ENCODE measurements around the gene KMT2E.

Gene KMT2E

GRCh38 chr7:104993217-104993862 is 20.7 kb upstream of the KMT2E start:
- Histone ChIP-seq H3K27ac (ENCODE audit: low read depth, low read length) (no peak overlapping the region), H3K79me1 (ENCODE audit: low read length) (peaks cover 4% of the 10 kb centered on the region), H3K4me1 (ENCODE audit: control insufficient read depth, low read depth, low read length) (no peaks in the 10 kb centered on the region), H3K4me3 (ENCODE audit: low read length) (no peak overlapping the region), H3K56ac (ENCODE audit: low read length) (no peak overlapping the region), H3K9ac (ENCODE audit: low read length) (no peak overlapping the region), H3K18ac (ENCODE audit: low read length) (no peak overlapping the region), H3K4ac (ENCODE audit: low read depth, low read length) (no peak overlapping the region), H2BK120ac (ENCODE audit: low read depth, low read length) (no peak overlapping the region), H3K36me3 (ENCODE audit: control insufficient read depth, insufficient read depth, low read length) (no peaks in the 10 kb centered on the region), H3K27me3 (ENCODE audit: insufficient read depth, low read length, poor library complexity) (no peaks in the 10 kb centered on the region), H2BK15ac (replicated peaks; ENCODE audit: low read depth) (no peak overlapping the region), H2AK5ac (ENCODE audit: low read length) (no peak overlapping the region), H4K8ac (ENCODE audit: low read depth, low read length) (no peak overlapping the region), H3K23ac (ENCODE audit: low read length) (no peak overlapping the region), H2BK5ac (ENCODE audit: low read length) (no peak overlapping the region), H4K5ac (ENCODE audit: low read length) (no peak overlapping the region), H3K79me2 (ENCODE audit: control insufficient read depth, insufficient read depth, low read length) (peaks cover 69% of the 10 kb centered on the region), H3K4me2 (ENCODE audit: low read length) (no peak overlapping the region)
- WGBS (ENCODE audit: extremely low coverage, insufficient coverage, low lambda C conversion rate) = no CpG with 5 or more reads among the region's 2 CpGs
- DNase-seq = no peak

- Histone ChIP-seq H3K4me2 (ENCODE audit: low read length) (no peak overlapping the region), H3K27me3 (ENCODE audit: insufficient read depth, low read length, poor library complexity) (no peaks in the 10 kb centered on the region), H4K8ac (ENCODE audit: low read depth, low read length) (no peak overlapping the region), H3K56ac (ENCODE audit: low read length) (no peak overlapping the region), H3K23ac (ENCODE audit: low read length) (no peak overlapping the region), H3K79me1 (ENCODE audit: low read length) (peaks cover 3% of the 10 kb centered on the region), H4K5ac (ENCODE audit: low read length) (no peak overlapping the region), H3K36me3 (ENCODE audit: control insufficient read depth, insufficient read depth, low read length) (no peaks in the 10 kb centered on the region), H3K4me3 (ENCODE audit: low read length) (no peak overlapping the region), H2BK120ac (ENCODE audit: low read depth, low read length) (no peak overlapping the region), H3K79me2 (ENCODE audit: control insufficient read depth, insufficient read depth, low read length) (peaks cover 88% of the 10 kb centered on the region), H2BK5ac (ENCODE audit: low read length) (no peak overlapping the region), H2AK5ac (ENCODE audit: low read length) (no peak overlapping the region), H3K18ac (ENCODE audit: low read length) (no peak overlapping the region), H3K9ac (ENCODE audit: low read length) (no peak overlapping the region), H2BK15ac (replicated peaks; ENCODE audit: low read depth) (no peak overlapping the region), H3K4me1 (ENCODE audit: control insufficient read depth, low read depth, low read length) (peaks cover under 1% of the 10 kb centered on the region), H3K27ac (ENCODE audit: low read depth, low read length) (no peak overlapping the region), H3K4ac (ENCODE audit: low read depth, low read length) (no peak overlapping the region)
- no CpG with 5 or more reads among the region's 3 CpGs for WGBS (ENCODE audit: extremely low coverage, insufficient coverage, low lambda C conversion rate)
- DNase-seq = no peak
Observed at GRCh38 chr7:104998040-104998752, 15.8 kb upstream of the KMT2E start.

GRCh38 chr7:105000200-105000599 is 13.8 kb upstream of the KMT2E start:
- WGBS (ENCODE audit: extremely low coverage, insufficient coverage, low lambda C conversion rate) = no CpG with 5 or more reads among the region's 4 CpGs
- no peak overlapping the region for H3K4me3 ChIP-seq (ENCODE audit: low read length)
- no peak overlapping the region for H3K4ac ChIP-seq (ENCODE audit: low read depth, low read length)
- H3K27ac ChIP-seq (ENCODE audit: low read depth, low read length) = no peak overlapping the region
- no peak overlapping the region for H2AK5ac ChIP-seq (ENCODE audit: low read length)
- no peak overlapping the region for H2BK120ac ChIP-seq (ENCODE audit: low read depth, low read length)
- no peaks in the 10 kb centered on the region for H3K27me3 ChIP-seq (ENCODE audit: insufficient read depth, low read length, poor library complexity)
- H2BK15ac ChIP-seq (replicated peaks; ENCODE audit: low read depth) = no peak overlapping the region
- no peaks in the 10 kb centered on the region for H3K36me3 ChIP-seq (ENCODE audit: control insufficient read depth, insufficient read depth, low read length)
- no peak overlapping the region for H4K8ac ChIP-seq (ENCODE audit: low read depth, low read length)
- H3K9ac ChIP-seq (ENCODE audit: low read length) = no peak overlapping the region
- H3K4me1 ChIP-seq (ENCODE audit: control insufficient read depth, low read depth, low read length) = peaks cover 2% of the 10 kb centered on the region
- H3K79me1 ChIP-seq (ENCODE audit: low read length) = peaks cover 1% of the 10 kb centered on the region
- H2BK5ac ChIP-seq (ENCODE audit: low read length) = no peak overlapping the region
- no peak overlapping the region for H3K18ac ChIP-seq (ENCODE audit: low read length)
- H3K56ac ChIP-seq (ENCODE audit: low read length) = no peak overlapping the region
- H3K79me2 ChIP-seq (ENCODE audit: control insufficient read depth, insufficient read depth, low read length) = peaks cover 89% of the 10 kb centered on the region
- no peak overlapping the region for H3K4me2 ChIP-seq (ENCODE audit: low read length)
- H3K23ac ChIP-seq (ENCODE audit: low read length) = no peak overlapping the region
- H4K5ac ChIP-seq (ENCODE audit: low read length) = no peak overlapping the region
- DNase-seq = no peak

- no peak overlapping the region for H2BK120ac ChIP-seq (ENCODE audit: low read depth, low read length)
- no peak overlapping the region for H3K4ac ChIP-seq (ENCODE audit: low read depth, low read length)
- no peak overlapping the region for H3K4me2 ChIP-seq (ENCODE audit: low read length)
- no peak overlapping the region for H2BK15ac ChIP-seq (replicated peaks; ENCODE audit: low read depth)
- H2AK5ac ChIP-seq (ENCODE audit: low read length) = no peak overlapping the region
- no peak overlapping the region for H4K8ac ChIP-seq (ENCODE audit: low read depth, low read length)
- peaks cover 88% of the 10 kb centered on the region for H3K79me2 ChIP-seq (ENCODE audit: control insufficient read depth, insufficient read depth, low read length)
- H3K79me1 ChIP-seq (ENCODE audit: low read length) = peaks cover 1% of the 10 kb centered on the region
- no peak overlapping the region for H2BK5ac ChIP-seq (ENCODE audit: low read length)
- H3K9ac ChIP-seq (ENCODE audit: low read length) = no peak overlapping the region
- H3K18ac ChIP-seq (ENCODE audit: low read length) = no peak overlapping the region
- H3K36me3 ChIP-seq (ENCODE audit: control insufficient read depth, insufficient read depth, low read length) = no peaks in the 10 kb centered on the region
- no peak for DNase-seq
- WGBS (ENCODE audit: extremely low coverage, insufficient coverage, low lambda C conversion rate) = no CpG with 5 or more reads among the region's 18 CpGs
- no peak overlapping the region for H3K27ac ChIP-seq (ENCODE audit: low read depth, low read length)
- no peak overlapping the region for H3K4me3 ChIP-seq (ENCODE audit: low read length)
- H3K4me1 ChIP-seq (ENCODE audit: control insufficient read depth, low read depth, low read length) = peaks cover 2% of the 10 kb centered on the region
- H3K27me3 ChIP-seq (ENCODE audit: insufficient read depth, low read length, poor library complexity) = no peaks in the 10 kb centered on the region
- no peak overlapping the region for H3K23ac ChIP-seq (ENCODE audit: low read length)
- H4K5ac ChIP-seq (ENCODE audit: low read length) = no peak overlapping the region
- H3K56ac ChIP-seq (ENCODE audit: low read length) = peak overlapping the region; percentile 46
Observed at GRCh38 chr7:105000927-105001336, 13.1 kb upstream of the KMT2E start.

GRCh38 chr7:105001652-105002184 is 12.3 kb upstream of the KMT2E start:
- no peak overlapping the region for H2AK5ac ChIP-seq (ENCODE audit: low read length)
- no peak overlapping the region for H3K56ac ChIP-seq (ENCODE audit: low read length)
- no peak overlapping the region for H3K4me2 ChIP-seq (ENCODE audit: low read length)
- H2BK5ac ChIP-seq (ENCODE audit: low read length) = no peak overlapping the region
- no peak overlapping the region for H3K4ac ChIP-seq (ENCODE audit: low read depth, low read length)
- no peak overlapping the region for H2BK120ac ChIP-seq (ENCODE audit: low read depth, low read length)
- WGBS (ENCODE audit: extremely low coverage, insufficient coverage, low lambda C conversion rate) = 100% methylated on average over 1 of the region's 5 CpGs
- no peak overlapping the region for H3K4me3 ChIP-seq (ENCODE audit: low read length)
- no peak overlapping the region for H3K23ac ChIP-seq (ENCODE audit: low read length)
- no peak overlapping the region for H4K8ac ChIP-seq (ENCODE audit: low read depth, low read length)
- DNase-seq = no peak
- no peak overlapping the region for H2BK15ac ChIP-seq (replicated peaks; ENCODE audit: low read depth)
- H3K27ac ChIP-seq (ENCODE audit: low read depth, low read length) = no peak overlapping the region
- H4K5ac ChIP-seq (ENCODE audit: low read length) = no peak overlapping the region
- H3K36me3 ChIP-seq (ENCODE audit: control insufficient read depth, insufficient read depth, low read length) = no peaks in the 10 kb centered on the region
- H3K9ac ChIP-seq (ENCODE audit: low read length) = no peak overlapping the region
- H3K79me1 ChIP-seq (ENCODE audit: low read length) = peaks cover 1% of the 10 kb centered on the region
- H3K79me2 ChIP-seq (ENCODE audit: control insufficient read depth, insufficient read depth, low read length) = peaks cover 88% of the 10 kb centered on the region
- H3K4me1 ChIP-seq (ENCODE audit: control insufficient read depth, low read depth, low read length) = peaks cover 2% of the 10 kb centered on the region
- no peak overlapping the region for H3K18ac ChIP-seq (ENCODE audit: low read length)
- H3K27me3 ChIP-seq (ENCODE audit: insufficient read depth, low read length, poor library complexity) = no peaks in the 10 kb centered on the region

Measured in mesendoderm (in vitro differentiated cells).